Measurements from ENCODE around the gene PROM1. TPM values are rescaled to one million over a fixed set of nuclear protein-coding genes. Genes with fewer than 3 reads are reported as not detected.

PROM1 gene
- total and polyA plus RNA-seq, 2 of the 4 experiments (the other 2 are of a cell fraction): not detected

DNA sequence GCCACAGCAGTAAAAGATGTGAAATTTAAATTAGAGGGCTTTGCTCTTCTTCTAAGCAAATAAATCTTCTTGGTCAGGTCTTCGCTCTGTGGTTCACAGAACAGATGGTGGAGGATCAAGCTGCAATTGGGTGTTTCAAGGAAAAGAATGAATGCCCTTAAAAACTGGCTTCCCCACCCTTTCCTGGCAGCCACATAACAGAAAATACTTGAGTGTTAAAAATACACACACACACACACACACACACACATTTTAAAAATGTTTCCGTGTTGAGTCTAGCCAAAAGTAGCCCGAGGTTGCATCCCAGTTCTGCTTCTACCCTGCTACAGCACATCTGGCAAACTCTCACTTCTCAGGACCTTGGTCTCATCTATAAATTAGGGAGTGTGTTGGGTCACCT, 64.2 kb downstream of the PROM1 start:
- H3K9me3 ChIP-seq (ENCODE audit: control insufficient read depth, insufficient read depth, low read length): no peaks in the 10 kb centered on the region
- no peak for ATAC-seq (ENCODE audit: low read depth)
- CTCF ChIA-PET: interaction anchor here (0.8 kb wide), 2 partner anchors 177 to 179 kb away, joined by 3 to 8 read pairs; no protein-coding TSS in a partner anchor

More for the DNA sequence above, 64.2 kb downstream of the PROM1 start:
- dilution Hi-C loops (cut with HindIII; ENCODE audit: low sequenced_read_pairs, unreplicated experiment) (no loop called here), intact Hi-C loops (cut with micrococcal nuclease) (no loop called here), in situ Hi-C loops (cut with MboI; ENCODE audit: low sequenced_read_pairs) (no loop called here)
- H3K23ac ChIP-seq (ENCODE audit: low read depth, low read length): no peak overlapping the region
- DNase-seq: no peak
- H3K9ac ChIP-seq (ENCODE audit: low read depth, low read length): no peak overlapping the region
- H3K4me2 ChIP-seq (ENCODE audit: low read depth, low read length): no peak overlapping the region
- H3K4me3 ChIP-seq (ENCODE audit: insufficient read depth, low read depth, low read length): no peak overlapping the region
- no peaks in the 10 kb centered on the region for H4K20me1 ChIP-seq (ENCODE audit: insufficient read depth, low read length)
- no peak overlapping the region for H4K5ac ChIP-seq (ENCODE audit: low read depth, low read length)
- H3K27me3 ChIP-seq (ENCODE audit: control insufficient read depth, insufficient read depth, low read length): peaks cover 38% of the 10 kb centered on the region
- no peaks in the 10 kb centered on the region for H3K79me1 ChIP-seq (ENCODE audit: low read depth in 1 of 2, low read length in 2 of 2)
- no CpG with 5 or more reads among the region's 3 CpGs for WGBS, 2 experiments (ENCODE audit: extremely low coverage in 2 of 2, insufficient read length in 1 of 2)
- POLR2A ChIA-PET (ENCODE audit: unreplicated experiment): no interaction called here
- no peak overlapping the region for H4K8ac ChIP-seq (ENCODE audit: low read depth in 2 of 2, low read length in 2 of 2)
- no peak overlapping the region for H2AFZ ChIP-seq (replicated peaks; ENCODE audit: low read length, poor library complexity)
- H3K9me1 ChIP-seq (ENCODE audit: insufficient read depth, low read length): no peaks in the 10 kb centered on the region
- no peaks in the 10 kb centered on the region for H3K36me3 ChIP-seq (ENCODE audit: control insufficient read depth, insufficient read depth, low read length)
- no peak overlapping the region for H2BK120ac ChIP-seq (ENCODE audit: low read depth, low read length)
- TF ChIP-seq RFX5 (IDR thresholded peaks at IDR 0.05; ENCODE audit: low read depth, low read length) (no peak), NFE2L2 (IDR thresholded peaks at IDR 0.05; ENCODE audit: low read depth, low read length) (no peak), FOS (IDR thresholded peaks at IDR 0.05; ENCODE audit: low read depth, low read length) (no peak), BHLHE40 (IDR thresholded peaks at IDR 0.05; ENCODE audit: low read depth, low read length) (no peak), USF2 (IDR thresholded peaks at IDR 0.05; ENCODE audit: low read depth, low read length) (no peak), MAFK (IDR thresholded peaks at IDR 0.05; ENCODE audit: low read depth, low read length) (no peak), POLR2A (IDR thresholded peaks at IDR 0.05; ENCODE audit: low read depth, low read length) (no peak), CTCF (conservative IDR thresholded peaks at IDR 0.05; ENCODE audit: low read depth, low read length) (no peak), SMC3 (IDR thresholded peaks at IDR 0.05; ENCODE audit: low read depth, low read length) (no peak), CEBPB (IDR thresholded peaks at IDR 0.05; ENCODE audit: low read depth, low read length) (no peak)
- TF ChIP-seq, protein P1, sequence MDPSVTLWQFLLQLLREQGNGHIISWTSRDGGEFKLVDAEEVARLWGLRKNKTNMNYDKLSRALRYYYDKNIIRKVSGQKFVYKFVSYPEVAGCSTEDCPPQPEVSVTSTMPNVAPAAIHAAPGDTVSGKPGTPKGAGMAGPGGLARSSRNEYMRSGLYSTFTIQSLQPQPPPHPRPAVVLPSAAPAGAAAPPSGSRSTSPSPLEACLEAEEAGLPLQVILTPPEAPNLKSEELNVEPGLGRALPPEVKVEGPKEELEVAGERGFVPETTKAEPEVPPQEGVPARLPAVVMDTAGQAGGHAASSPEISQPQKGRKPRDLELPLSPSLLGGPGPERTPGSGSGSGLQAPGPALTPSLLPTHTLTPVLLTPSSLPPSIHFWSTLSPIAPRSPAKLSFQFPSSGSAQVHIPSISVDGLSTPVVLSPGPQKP (IDR thresholded peaks at IDR 0.05; ENCODE audit: borderline replicate concordance, low read depth, low read length): no peak
- H3K4me1 ChIP-seq (ENCODE audit: control insufficient read depth, insufficient read depth, low read length): no peaks in the 10 kb centered on the region
- no peak overlapping the region for H2BK15ac ChIP-seq (ENCODE audit: low read depth, low read length)
- H3K14ac ChIP-seq (replicated peaks; ENCODE audit: low read depth, low read length): no peak overlapping the region
- no peak overlapping the region for H4K91ac ChIP-seq (ENCODE audit: insufficient read depth, low read depth, low read length)
- no peak overlapping the region for H3K4ac ChIP-seq (ENCODE audit: low read depth, low read length)
- no peak overlapping the region for H3K27ac ChIP-seq (ENCODE audit: insufficient read depth, low read length)
- H3K18ac ChIP-seq (ENCODE audit: low read depth, low read length): no peak overlapping the region
- H2BK20ac ChIP-seq (ENCODE audit: low read depth, low read length): no peak overlapping the region
- H3K56ac ChIP-seq (ENCODE audit: extremely low read depth, insufficient read depth, low read length): no peak overlapping the region
- BruUV-seq (replicated peaks): no TSS peak
- no peak overlapping the region for H2BK5ac ChIP-seq (ENCODE audit: low read depth, low read length, poor library complexity, severe bottlenecking)
- no peak overlapping the region for H2AK5ac ChIP-seq (ENCODE audit: low read depth, low read length)
- H2AK9ac ChIP-seq (replicated peaks; ENCODE audit: low read depth, low read length, poor library complexity): no peak overlapping the region
